ENCODE results near the gene CAMTA2.

GRCh38 chr17:5033352-5034015 is 46.0 kb upstream of the CAMTA2 start:
- no peak for TF ChIP-seq CTCF (IDR thresholded peaks at IDR 0.05; ENCODE audit: low read depth, low read length, missing input control)
- no peak for TF ChIP-seq MAX (IDR thresholded peaks at IDR 0.05)
- no peak for TF ChIP-seq RXRA (IDR thresholded peaks at IDR 0.05)

Measured in liver (tissue), 3 donors.